GM18505 (cell line): ENCODE measurements around the gene ZNF362.

Experiments
- ATAC-seq: cut with Tn5 transposase; IDR thresholded peaks from one replicate; pipeline ENCODE4 v1.9.1; 2021; ENCODE audit not compliant: unreplicated experiment
- POLR2A ChIP-seq: IDR thresholded peaks from 4 replicates; pipeline ENCODE4 v1.6.1; 2011; ENCODE audit warnings: borderline replicate concordance; ENCODE audit not compliant: insufficient read depth, insufficient read length; ENCODE audit errors: extremely low read depth

Gene ZNF362

GRCh38 chr1:33292726-33293340 lies 36.5 kb downstream of the ZNF362 start:
- ATAC-seq = no peak
- no peak for TF ChIP-seq POLR2A

- no peak for TF ChIP-seq POLR2A
- ATAC-seq = no peak
These were observed 38.0 kb downstream of the ZNF362 start for GRCh38 chr1:33294071-33295010.

GRCh38 chr1:33295023-33295422 lies 38.7 kb downstream of the ZNF362 start:
- no peak for TF ChIP-seq POLR2A
- no peak for ATAC-seq

GRCh38 chr1:33295450-33296081 lies 39.3 kb downstream of the ZNF362 start:
- ATAC-seq = no peak
- TF ChIP-seq POLR2A = no peak

- no peak for ATAC-seq
- no peak for TF ChIP-seq POLR2A
These were observed 39.8 kb downstream of the ZNF362 start for GRCh38 chr1:33296082-33296458.

DNA sequence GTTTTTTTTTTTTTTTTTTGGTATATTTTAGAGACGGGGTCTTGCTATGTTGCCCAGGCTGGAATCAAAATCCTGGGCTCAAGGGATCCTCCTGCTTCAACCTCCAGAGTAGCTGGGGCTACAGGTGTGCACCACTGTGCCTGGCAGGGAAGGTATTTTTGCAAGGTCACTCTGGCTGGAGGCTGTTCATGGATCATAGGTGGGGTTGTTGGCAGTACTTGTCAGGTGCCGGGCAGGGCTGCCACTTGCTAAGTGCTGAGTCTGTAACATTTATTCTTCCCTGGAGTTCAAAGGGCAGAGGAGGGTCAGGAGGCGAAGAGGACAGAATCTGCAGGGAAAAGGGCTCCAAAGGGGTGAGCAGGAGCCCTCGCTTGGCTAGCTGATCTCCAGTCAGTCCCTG lies 40.5 kb downstream of the ZNF362 start:
- ATAC-seq = no peak
- TF ChIP-seq POLR2A = no peak

GRCh38 chr1:33297911-33298622 lies 41.8 kb downstream of the ZNF362 start:
- no peak for ATAC-seq
- TF ChIP-seq POLR2A = no peak

- TF ChIP-seq POLR2A = no peak
- ATAC-seq = no peak
These were observed 42.5 kb downstream of the ZNF362 start for GRCh38 chr1:33298623-33299277.

DNA sequence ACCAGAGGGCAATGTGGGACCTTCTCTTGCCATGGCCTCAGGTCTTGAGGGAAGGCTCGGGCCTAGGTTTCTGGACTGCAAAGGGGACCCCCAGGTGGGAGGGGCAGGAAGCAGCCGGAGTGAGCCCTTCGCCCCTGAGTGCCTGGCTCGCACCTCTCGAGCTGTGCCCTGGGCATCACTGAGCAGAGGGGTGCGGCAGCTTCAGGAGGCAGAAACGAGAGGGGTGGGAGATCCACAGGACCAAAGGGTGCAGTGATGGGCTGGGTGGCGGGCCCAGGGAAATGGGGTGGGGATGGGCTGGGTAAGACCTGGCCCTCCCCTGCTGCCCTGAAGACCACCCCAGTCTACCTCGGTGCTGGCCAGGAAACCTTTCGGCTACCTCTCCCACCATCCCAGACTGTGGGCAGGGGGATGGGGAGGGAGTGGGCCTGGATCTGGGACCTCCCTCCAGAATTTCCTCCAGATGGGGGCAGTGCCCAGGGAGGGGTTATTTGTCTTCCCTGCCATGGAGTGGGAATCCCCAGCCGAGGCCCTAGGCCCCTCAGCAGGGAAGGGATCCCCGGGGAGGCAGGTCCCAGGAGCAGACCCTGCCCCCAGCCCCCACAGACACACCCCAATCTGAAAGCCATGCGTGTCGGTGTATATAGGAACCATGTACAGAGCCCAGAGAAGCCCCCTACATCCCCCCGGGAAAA lies 43.3 kb downstream of the ZNF362 start:
- ATAC-seq = no peak
- TF ChIP-seq POLR2A = no peak

DNA sequence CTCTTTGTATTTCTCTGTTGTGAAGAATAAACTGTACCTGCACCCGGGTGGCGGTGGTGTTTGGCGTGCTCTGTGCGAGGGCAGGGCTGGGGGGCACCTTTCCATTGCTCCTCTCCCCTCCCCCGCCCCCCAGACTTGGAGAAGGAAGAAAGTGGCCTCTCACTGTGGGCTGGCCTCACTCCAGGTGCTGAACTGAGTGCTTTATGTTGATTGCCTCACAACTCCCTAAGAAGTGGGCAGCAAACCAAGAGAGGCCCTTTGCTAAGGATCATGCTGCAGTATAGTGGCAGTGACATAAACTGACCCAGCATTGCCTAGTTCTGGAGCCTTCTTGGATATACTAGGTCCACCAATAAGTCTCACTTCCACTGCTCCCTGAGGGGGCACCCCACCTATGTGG lies 44.4 kb downstream of the ZNF362 start:
- ATAC-seq = no peak
- TF ChIP-seq POLR2A = no peak

GRCh38 chr1:33301273-33301984 lies 45.1 kb downstream of the ZNF362 start:
- no peak for ATAC-seq
- TF ChIP-seq POLR2A = no peak

DNA sequence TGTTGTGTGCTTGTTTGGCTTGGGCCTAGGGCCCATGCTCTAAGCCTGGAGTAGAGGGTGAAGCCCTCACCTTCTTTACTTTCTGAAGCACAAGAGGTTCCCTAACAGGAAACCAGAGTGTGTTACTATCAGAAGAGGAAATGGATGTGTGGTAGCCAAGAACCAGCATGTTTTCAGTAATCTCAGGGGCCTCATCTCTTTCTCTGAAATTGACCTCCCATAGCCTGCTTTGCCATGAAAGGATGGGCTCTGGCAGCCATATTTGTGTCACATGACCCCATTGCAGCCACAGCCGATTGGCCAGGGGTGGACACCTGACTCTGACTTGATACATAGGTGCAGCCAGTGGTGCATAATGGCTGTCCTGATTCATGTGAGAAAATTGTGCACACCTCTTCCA lies 46.0 kb downstream of the ZNF362 start:
- ATAC-seq = no peak
- no peak for TF ChIP-seq POLR2A
